ENCODE measurements around the gene CDHR3.

DNA sequence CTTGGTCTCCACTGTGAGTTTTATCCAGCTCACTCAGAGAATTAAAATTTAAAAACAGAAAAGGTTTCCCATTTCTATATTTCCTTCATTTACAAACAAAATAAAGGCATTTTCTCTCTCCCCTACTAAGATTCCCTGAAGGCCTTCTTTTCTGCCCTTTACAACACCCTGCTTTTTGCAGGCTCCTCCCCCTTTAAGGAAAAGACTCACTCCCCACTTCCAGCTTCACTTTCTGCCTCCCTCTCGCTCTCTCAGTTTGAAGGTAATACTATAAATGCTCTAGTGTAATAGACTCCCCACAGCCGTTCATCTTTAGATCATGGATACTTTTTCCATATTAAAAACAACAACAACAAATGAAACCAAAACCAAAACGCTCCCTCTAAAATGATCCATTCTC, 53.3 kb downstream of the CDHR3 start:
- TF ChIP-seq, protein P1, sequence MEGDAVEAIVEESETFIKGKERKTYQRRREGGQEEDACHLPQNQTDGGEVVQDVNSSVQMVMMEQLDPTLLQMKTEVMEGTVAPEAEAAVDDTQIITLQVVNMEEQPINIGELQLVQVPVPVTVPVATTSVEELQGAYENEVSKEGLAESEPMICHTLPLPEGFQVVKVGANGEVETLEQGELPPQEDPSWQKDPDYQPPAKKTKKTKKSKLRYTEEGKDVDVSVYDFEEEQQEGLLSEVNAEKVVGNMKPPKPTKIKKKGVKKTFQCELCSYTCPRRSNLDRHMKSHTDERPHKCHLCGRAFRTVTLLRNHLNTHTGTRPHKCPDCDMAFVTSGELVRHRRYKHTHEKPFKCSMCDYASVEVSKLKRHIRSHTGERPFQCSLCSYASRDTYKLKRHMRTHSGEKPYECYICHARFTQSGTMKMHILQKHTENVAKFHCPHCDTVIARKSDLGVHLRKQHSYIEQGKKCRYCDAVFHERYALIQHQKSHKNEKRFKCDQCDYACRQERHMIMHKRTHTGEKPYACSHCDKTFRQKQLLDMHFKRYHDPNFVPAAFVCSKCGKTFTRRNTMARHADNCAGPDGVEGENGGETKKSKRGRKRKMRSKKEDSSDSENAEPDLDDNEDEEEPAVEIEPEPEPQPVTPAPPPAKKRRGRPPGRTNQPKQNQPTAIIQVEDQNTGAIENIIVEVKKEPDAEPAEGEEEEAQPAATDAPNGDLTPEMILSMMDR (IDR thresholded peaks at IDR 0.05; ENCODE audit: extremely low read depth in 1 of 2, insufficient read depth in 1 of 2, low read depth in 1 of 2, low read length in 2 of 2) = no peak
- no peak for TF ChIP-seq GATA2 (IDR thresholded peaks at IDR 0.05; ENCODE audit: insufficient read depth, insufficient read length, low read depth, low read length)
- no peak for TF ChIP-seq POLR2A (IDR thresholded peaks at IDR 0.05; ENCODE audit: low read depth, low read length)
- no peak for TF ChIP-seq MYC (IDR thresholded peaks at IDR 0.05; ENCODE audit: low read depth, low read length)
- TF ChIP-seq EZH2 (IDR thresholded peaks at IDR 0.05; ENCODE audit: borderline replicate concordance, low read depth, low read length, severe bottlenecking) = no peak
- TF ChIP-seq POLR2AphosphoS5 (IDR thresholded peaks at IDR 0.05; ENCODE audit: insufficient read depth, low read depth, low read length) = no peak

Measured in endothelial cell of umbilical vein (primary cell).